A549 (cell line): ENCODE results near the gene DTX1. TPM values are rescaled to one million over a fixed set of nuclear protein-coding genes. Genes with fewer than 3 reads are reported as not detected.

Source experiments
- ATAC-seq, 2 experiments: fragments of 200-7000 bp in 1 of 2; fragments of >200 bp in 1 of 2; cut with Nextera tagmentation in 1 of 2; cut with Tn5 transposase in 1 of 2; 3 replicates each; pipeline versions ENCODE4 v1.8.0 to v1.9.1; 2018 to 2020; ENCODE audit warnings: mild to moderate bottlenecking in 1 of 2, moderate library complexity in 1 of 2
- CTCF ChIA-PET: fragments of 300-600 bp; sonication (Branson Sonifier 250); formaldehyde crosslinking; extraction: SDS; loops from one replicate; lab custom pipeline; 2021; ENCODE audit warnings: antibody characterized with exemption, inconsistent platforms; lab: Yijun Ruan, JAX
- POLR2A ChIA-PET: fragments of 350-600 bp; formaldehyde crosslinking; extraction: SDS; loops from one replicate; lab custom pipeline; 2021; ENCODE audit warnings: antibody characterized with exemption, inconsistent platforms; lab: Yijun Ruan, JAX
- DNase-seq, 2 experiments: peaks; one replicate each; pipeline versions ENCODE4 v3.0.0 to v3.0.0-alpha.2; 2011 to 2016; ENCODE audit warnings: low read depth in 1 of 2, low spot score in 1 of 2
- FAIRE-seq: peaks from 2 replicates; lab custom pipeline; 2011; peaks lifted over from hg19 to GRCh38; lab: Jason Lieb, UNC
- H3K27ac ChIP-seq, 2 experiments: fragments of >200 bp; sonication (Bioruptor Twin); formaldehyde crosslinking; 3 replicates each; pipeline ENCODE4 v1.5.1; 2016 to 2017
- H3K4me1 ChIP-seq: fragments of >200 bp; sonication (Bioruptor Twin); formaldehyde crosslinking; 3 replicates; pipeline ENCODE4 v1.6.1; 2016
- H3K4me2 ChIP-seq: fragments of >200 bp; sonication (Bioruptor Twin); formaldehyde crosslinking; 3 replicates; pipeline ENCODE4 v1.6.1; 2016
- H3K4me3 ChIP-seq: fragments of >200 bp; sonication (Bioruptor Twin); formaldehyde crosslinking; 3 replicates; pipeline ENCODE4 v1.5.1; 2016
- H3K9me3 ChIP-seq: fragments of >200 bp; sonication (Bioruptor Twin); formaldehyde crosslinking; 3 replicates; pipeline ENCODE4 v1.6.1; 2016
- CEBPB ChIP-seq, 2 experiments: fragments of >200 bp in 1 of 2; sonication (Bioruptor Twin) in 1 of 2; formaldehyde crosslinking in 1 of 2; IDR thresholded peaks; 2 replicates each; pipeline ENCODE4 v1.6.1; 2012 to 2016
- CHD4 ChIP-seq: fragments of 200-600 bp; sonication (generic); IDR thresholded peaks from 2 replicates; pipeline ENCODE4 v1.6.1; 2016; ENCODE audit warnings: antibody characterized with exemption, mild to moderate bottlenecking, borderline replicate concordance
- EHMT2 ChIP-seq: fragments of 200-600 bp; sonication (generic); IDR thresholded peaks from 2 replicates; pipeline ENCODE4 v1.6.1; 2016; ENCODE audit warnings: antibody characterized with exemption, low read depth, mild to moderate bottlenecking, moderate library complexity
- EP300 ChIP-seq, 2 experiments: fragments of >200 bp; sonication (Bioruptor Twin); formaldehyde crosslinking; IDR thresholded peaks; 2 replicates in 1 of 2; 3 replicates in 1 of 2; pipeline ENCODE4 v1.6.1; 2016 to 2017
- HEYL ChIP-seq: fragments of 250-450 bp; sonication (Bioruptor Pico); IDR thresholded peaks from 2 replicates; pipeline ENCODE4 v1.8.0; 2021; ENCODE audit warnings: mild to moderate bottlenecking, moderate library complexity
- HOXA7 ChIP-seq: fragments of 250-450 bp; sonication (Bioruptor Pico); IDR thresholded peaks from 2 replicates; pipeline ENCODE4 v1.5.0; 2020; ENCODE audit warnings: mild to moderate bottlenecking, moderate library complexity
- JUN ChIP-seq, 2 experiments: fragments of >200 bp; sonication (Bioruptor Twin); formaldehyde crosslinking; IDR thresholded peaks; 2 replicates in 1 of 2; 3 replicates in 1 of 2; pipeline ENCODE4 v1.6.1; 2016 to 2017
- JUNB ChIP-seq: fragments of >200 bp; sonication (Bioruptor Twin); formaldehyde crosslinking; IDR thresholded peaks from 2 replicates; pipeline ENCODE4 v1.6.1; 2016
- MAZ ChIP-seq: fragments of 150-350 bp; IDR thresholded peaks from 2 replicates; pipeline ENCODE4 v1.6.1; 2014; ENCODE audit warnings: antibody characterized with exemption, low read depth, low read length, borderline replicate concordance
- NFE2L2 ChIP-seq: fragments of 150-350 bp; conservative IDR thresholded peaks from 2 replicates; pipeline ENCODE4 v1.6.1; 2014; ENCODE audit warnings: low read length
- NPAS2 ChIP-seq: fragments of 250-450 bp; sonication (Bioruptor Pico); IDR thresholded peaks from 2 replicates; pipeline ENCODE4 v1.8.0; 2022; ENCODE audit warnings: mild to moderate bottlenecking, moderate library complexity, borderline replicate concordance
- RAD21 ChIP-seq, 2 experiments: fragments of >200 bp in 1 of 2; sonication (Bioruptor Twin) in 1 of 2; formaldehyde crosslinking in 1 of 2; IDR thresholded peaks in 1 of 2; conservative IDR thresholded peaks in 1 of 2; 2 replicates in 1 of 2; 3 replicates in 1 of 2; pipeline ENCODE4 v1.6.1; 2012 to 2018; ENCODE audit warnings: inconsistent platforms in 1 of 2
- SMC3 ChIP-seq: fragments of >200 bp; sonication (Bioruptor Twin); formaldehyde crosslinking; IDR thresholded peaks from 3 replicates; pipeline ENCODE4 v1.6.1; 2018; ENCODE audit warnings: inconsistent platforms
- ZC3H11A ChIP-seq: fragments of 450-650 bp; IDR thresholded peaks from 2 replicates; pipeline ENCODE4 v1.6.1; 2014; ENCODE audit warnings: antibody characterized with exemption, mild to moderate bottlenecking
- ZFP36 ChIP-seq: fragments of 450-650 bp; IDR thresholded peaks from 2 replicates; pipeline ENCODE4 v1.6.1; 2014; ENCODE audit warnings: borderline replicate concordance; ENCODE audit not compliant: partially characterized antibody
- WGBS: methylation state at CpG from one replicate; pipeline ENCODE4 v1.1.6; 2017; ENCODE audit errors: missing lambda C conversion rate; 5-methylcytosine and 5-hydroxymethylcytosine counted together
- polyA plus RNA-seq, 4 experiments: library from polyadenylated mRNA; depleted of rRNA in 3 of 4; stranded (reverse); fragments of >200 nt; fragmentation: RNase III in 1 of 4; extraction: RNeasy Plus Mini Kit Qiagen cat#74134 plus additional on column Dnase treatment in 1 of 4; gene quantifications; 2 replicates in 3 of 4; 3 replicates in 1 of 4; pipeline ENCODE4 v1.2.3, GENCODE V29; 2011 to 2017
- TF ChIP-seq, protein P1 (sequence below): fragments of 200-600 bp; sonication (generic); IDR thresholded peaks from 2 replicates; pipeline ENCODE4 v1.6.1; 2016; ENCODE audit warnings: antibody characterized with exemption, mild to moderate bottlenecking, moderate library complexity
- TF ChIP-seq, protein P2 (sequence below): fragments of >200 bp; sonication (Bioruptor Twin); formaldehyde crosslinking; IDR thresholded peaks from 2 replicates; pipeline ENCODE4 v1.6.1; 2016
- TF ChIP-seq, protein P3 (sequence below): fragments of 150-350 bp; IDR thresholded peaks from 2 replicates; pipeline ENCODE4 v1.6.1; 2014; ENCODE audit warnings: low read depth, mild to moderate bottlenecking, low read length
- TF ChIP-seq, protein P4 (sequence below): IDR thresholded peaks from 2 replicates; pipeline ENCODE4 v1.6.1; 2012

The DTX1 gene
- polyA plus RNA-seq, 2 of the 4 experiments (the other 2 are of a cell fraction), result 0.28 to 0.37 TPM

DNA sequence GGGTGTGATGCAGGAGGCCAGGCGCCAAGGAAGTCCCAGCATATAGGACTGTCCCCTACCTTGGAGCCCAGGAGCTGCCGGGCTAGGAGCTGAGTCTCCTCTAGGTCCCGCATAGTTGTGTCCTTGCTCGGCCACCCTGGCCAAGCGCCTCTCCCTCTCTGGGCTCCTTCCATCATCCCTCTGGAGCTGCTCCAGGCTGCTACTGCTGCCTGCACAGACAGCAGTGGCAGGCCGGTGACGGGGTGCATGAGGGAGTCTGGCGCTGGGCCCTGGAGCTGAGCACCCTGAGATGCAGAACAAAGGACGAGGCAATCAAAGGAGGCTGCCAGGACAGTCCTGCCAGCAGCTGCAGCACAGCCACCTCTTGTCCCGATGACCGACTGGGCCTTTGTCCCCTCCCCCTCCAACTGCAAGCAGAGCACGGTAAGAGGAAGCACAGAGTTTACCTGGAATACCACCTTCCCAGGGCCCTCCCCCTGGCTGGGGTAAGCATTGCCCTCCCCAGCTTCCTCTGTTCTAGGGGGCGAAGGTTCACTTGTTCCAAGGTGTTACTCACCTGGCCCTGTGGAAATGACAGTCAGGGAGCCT, 10.4 kb downstream of the DTX1 start (continued):
- TF ChIP-seq, protein P1, sequence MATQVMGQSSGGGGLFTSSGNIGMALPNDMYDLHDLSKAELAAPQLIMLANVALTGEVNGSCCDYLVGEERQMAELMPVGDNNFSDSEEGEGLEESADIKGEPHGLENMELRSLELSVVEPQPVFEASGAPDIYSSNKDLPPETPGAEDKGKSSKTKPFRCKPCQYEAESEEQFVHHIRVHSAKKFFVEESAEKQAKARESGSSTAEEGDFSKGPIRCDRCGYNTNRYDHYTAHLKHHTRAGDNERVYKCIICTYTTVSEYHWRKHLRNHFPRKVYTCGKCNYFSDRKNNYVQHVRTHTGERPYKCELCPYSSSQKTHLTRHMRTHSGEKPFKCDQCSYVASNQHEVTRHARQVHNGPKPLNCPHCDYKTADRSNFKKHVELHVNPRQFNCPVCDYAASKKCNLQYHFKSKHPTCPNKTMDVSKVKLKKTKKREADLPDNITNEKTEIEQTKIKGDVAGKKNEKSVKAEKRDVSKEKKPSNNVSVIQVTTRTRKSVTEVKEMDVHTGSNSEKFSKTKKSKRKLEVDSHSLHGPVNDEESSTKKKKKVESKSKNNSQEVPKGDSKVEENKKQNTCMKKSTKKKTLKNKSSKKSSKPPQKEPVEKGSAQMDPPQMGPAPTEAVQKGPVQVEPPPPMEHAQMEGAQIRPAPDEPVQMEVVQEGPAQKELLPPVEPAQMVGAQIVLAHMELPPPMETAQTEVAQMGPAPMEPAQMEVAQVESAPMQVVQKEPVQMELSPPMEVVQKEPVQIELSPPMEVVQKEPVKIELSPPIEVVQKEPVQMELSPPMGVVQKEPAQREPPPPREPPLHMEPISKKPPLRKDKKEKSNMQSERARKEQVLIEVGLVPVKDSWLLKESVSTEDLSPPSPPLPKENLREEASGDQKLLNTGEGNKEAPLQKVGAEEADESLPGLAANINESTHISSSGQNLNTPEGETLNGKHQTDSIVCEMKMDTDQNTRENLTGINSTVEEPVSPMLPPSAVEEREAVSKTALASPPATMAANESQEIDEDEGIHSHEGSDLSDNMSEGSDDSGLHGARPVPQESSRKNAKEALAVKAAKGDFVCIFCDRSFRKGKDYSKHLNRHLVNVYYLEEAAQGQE, result no peak
- TF ChIP-seq CEBPB (IDR thresholded peaks at IDR 0.05) (no peak), HOXA7 (CRISPR knock-in tag) (no peak), JUNB (no peak), RAD21 (conservative IDR thresholded peaks at IDR 0.05 in 1 of 2, IDR thresholded peaks at IDR 0.05 in 1 of 2) (no peak), HEYL (CRISPR knock-in tag) (no peak)
- TF ChIP-seq, protein P2, sequence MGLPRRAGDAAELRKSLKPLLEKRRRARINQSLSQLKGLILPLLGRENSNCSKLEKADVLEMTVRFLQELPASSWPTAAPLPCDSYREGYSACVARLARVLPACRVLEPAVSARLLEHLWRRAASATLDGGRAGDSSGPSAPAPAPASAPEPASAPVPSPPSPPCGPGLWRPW, result no peak
- TF ChIP-seq, all 56 proteins: peak for 0

DNA sequence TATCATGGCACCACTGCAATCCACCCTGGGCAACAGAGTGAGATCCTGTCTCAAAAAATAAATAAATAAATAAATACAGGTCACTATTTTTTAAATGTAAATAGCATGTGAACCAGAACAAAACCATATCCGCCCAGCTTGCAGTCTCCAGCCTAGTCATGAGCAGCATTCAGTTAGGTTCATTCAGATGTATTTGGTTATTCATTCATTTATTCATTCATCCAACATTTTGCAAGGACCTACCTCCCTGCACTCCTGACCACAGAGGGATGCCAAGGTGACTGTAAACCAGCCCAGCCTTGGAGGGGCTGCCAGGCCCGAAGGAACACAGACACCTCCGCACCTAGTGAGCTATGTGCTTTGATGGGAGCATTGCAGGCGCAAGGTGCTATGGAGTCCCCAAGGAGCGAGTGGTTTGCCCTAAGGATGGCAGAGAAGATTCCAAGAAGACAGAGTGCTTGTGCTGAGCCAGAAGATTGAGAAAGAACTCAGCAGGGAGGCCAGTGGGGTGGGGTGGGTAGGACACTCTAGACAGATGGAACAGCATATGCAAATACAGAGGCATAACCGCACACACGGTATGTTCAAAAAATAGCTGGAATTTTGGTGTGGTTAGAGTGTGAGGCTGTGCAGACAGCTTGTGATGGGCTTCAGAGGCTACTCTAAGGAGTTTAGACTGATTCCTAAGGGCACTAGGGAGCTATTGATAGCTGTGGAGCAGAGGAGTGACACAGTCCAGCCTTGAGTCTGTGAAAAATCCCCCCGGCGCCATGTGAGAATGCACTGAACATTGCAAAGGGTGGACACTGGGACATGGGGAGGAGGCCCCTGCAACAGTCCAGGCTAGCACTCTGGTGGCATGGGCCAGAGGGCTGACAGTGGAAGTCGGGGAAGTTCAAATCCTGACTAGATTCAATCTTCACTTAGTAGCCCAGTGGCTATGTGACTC, 11.7 kb downstream of the DTX1 start:
- ATAC-seq, result no peak
- Histone ChIP-seq H3K27ac (no peak overlapping the region), H3K4me1 (peaks cover 8% of the 10 kb centered on the region), H3K4me2 (no peak overlapping the region), H3K9me3 (no peaks in the 10 kb centered on the region), H3K4me3 (no peak overlapping the region)
- TF ChIP-seq ZFP36 (peak; percentile 43), ZC3H11A (no peak)
- WGBS, result 68% methylated on average over 10 of the region's 10 CpGs
- FAIRE-seq, result no peak
- CTCF ChIA-PET, result interaction anchor here (1.0 to 1.1 kb wide), 2 partner anchors 19 to 357 kb away, joined by 3 to 4 read pairs; no protein-coding TSS in a partner anchor
- DNase-seq, result no peak
- POLR2A ChIA-PET, result no interaction called here

DNA sequence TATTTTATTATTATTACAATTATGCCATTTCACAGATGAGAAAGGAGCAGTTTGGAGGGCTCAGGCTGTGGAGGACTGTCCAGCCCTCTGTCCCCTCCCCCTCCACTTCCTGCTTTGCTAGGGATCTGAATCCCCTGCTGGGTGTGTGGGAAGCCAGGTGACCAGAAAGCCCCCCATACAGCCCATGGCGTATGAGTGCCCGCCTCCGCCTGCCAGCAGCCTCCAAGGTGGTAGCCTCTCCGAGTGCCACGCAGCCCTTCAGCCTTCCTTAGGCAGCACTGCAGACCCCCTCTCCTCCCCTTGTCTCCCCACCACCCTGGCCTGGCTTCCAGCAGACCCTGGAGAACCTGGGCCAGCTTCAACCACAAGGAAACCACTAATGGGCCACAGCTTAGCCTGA, 12.6 kb downstream of the DTX1 start:
- ChIA-PET CTCF (interaction anchor here (0.9 to 3.0 kb wide), 4 partner anchors 11 to 168 kb away, joined by 3 to 22 read pairs (median 6); no protein-coding TSS in a partner anchor), POLR2A (no interaction called here)
- no peak overlapping the region for H3K4me2 ChIP-seq
- ATAC-seq (no peak), DNase-seq (no peak), FAIRE-seq (no peak)
- H3K27ac ChIP-seq, result no peak overlapping the region
- 74% methylated on average over 5 of the region's 5 CpGs for WGBS
- TF ChIP-seq, protein P3, sequence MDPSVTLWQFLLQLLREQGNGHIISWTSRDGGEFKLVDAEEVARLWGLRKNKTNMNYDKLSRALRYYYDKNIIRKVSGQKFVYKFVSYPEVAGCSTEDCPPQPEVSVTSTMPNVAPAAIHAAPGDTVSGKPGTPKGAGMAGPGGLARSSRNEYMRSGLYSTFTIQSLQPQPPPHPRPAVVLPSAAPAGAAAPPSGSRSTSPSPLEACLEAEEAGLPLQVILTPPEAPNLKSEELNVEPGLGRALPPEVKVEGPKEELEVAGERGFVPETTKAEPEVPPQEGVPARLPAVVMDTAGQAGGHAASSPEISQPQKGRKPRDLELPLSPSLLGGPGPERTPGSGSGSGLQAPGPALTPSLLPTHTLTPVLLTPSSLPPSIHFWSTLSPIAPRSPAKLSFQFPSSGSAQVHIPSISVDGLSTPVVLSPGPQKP, result no peak
- TF ChIP-seq RAD21 (conservative IDR thresholded peaks at IDR 0.05 in 1 of 2, IDR thresholded peaks at IDR 0.05 in 1 of 2), result no peak
- no peak overlapping the region for H3K4me3 ChIP-seq
- no peaks in the 10 kb centered on the region for H3K9me3 ChIP-seq
- peaks cover 8% of the 10 kb centered on the region for H3K4me1 ChIP-seq

DNA sequence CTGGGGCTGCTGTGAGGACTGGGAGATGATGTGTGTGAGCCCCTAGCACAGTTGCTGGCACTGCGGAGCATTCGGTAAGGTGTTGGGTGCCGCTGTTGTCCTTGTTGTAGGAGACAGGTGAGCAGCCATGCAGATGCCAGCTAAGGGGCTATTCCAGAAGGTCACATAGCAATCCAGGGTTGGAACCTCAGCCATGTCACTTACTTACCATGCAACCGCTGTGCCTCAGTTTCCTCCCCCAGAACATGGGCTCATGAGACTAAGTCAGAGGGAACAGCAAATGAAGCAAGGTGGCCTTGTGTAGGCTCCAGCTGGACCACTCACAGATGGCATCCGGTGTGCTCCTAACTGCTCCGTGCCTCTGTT, 13.2 kb downstream of the DTX1 start:
- Histone ChIP-seq H3K4me1 (peaks cover 8% of the 10 kb centered on the region), H3K27ac (no peak overlapping the region), H3K9me3 (no peaks in the 10 kb centered on the region), H3K4me2 (no peak overlapping the region), H3K4me3 (no peak overlapping the region)
- TF ChIP-seq JUN (IDR thresholded peaks at IDR 0.05), result no peak
- no peak for TF ChIP-seq NPAS2 (CRISPR knock-in tag)
- TF ChIP-seq SMC3, result no peak
- TF ChIP-seq EHMT2, result no peak
- TF ChIP-seq, protein P3, result no peak
- no peak for TF ChIP-seq EP300 (IDR thresholded peaks at IDR 0.05)
- TF ChIP-seq, protein P4, sequence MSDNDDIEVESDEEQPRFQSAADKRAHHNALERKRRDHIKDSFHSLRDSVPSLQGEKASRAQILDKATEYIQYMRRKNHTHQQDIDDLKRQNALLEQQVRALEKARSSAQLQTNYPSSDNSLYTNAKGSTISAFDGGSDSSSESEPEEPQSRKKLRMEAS, result no peak
- TF ChIP-seq CEBPB (IDR thresholded peaks at IDR 0.05), result no peak
- TF ChIP-seq, protein P2, result no peak
- TF ChIP-seq NFE2L2, result no peak
- no peak for TF ChIP-seq JUNB
- no peak for TF ChIP-seq CHD4
- no peak for TF ChIP-seq MAZ
- ATAC-seq, result no peak
- POLR2A ChIA-PET, result no interaction called here
- 77% methylated on average over 5 of the region's 6 CpGs for WGBS
- CTCF ChIA-PET, result interaction anchor here (0.9 to 3.0 kb wide), 4 partner anchors 11 to 169 kb away, joined by 3 to 22 read pairs (median 6); no protein-coding TSS in a partner anchor
- no peak for DNase-seq
- FAIRE-seq, result no peak
